Panc1 (cell line): ENCODE data around the gene GPSM1. TPM values are rescaled to one million over a fixed set of nuclear protein-coding genes. Genes with fewer than 3 reads are reported as not detected.

ENCODE experiments used
- ATAC-seq: fragments of 200-7000 bp; cut with Tn5 transposase; 2 replicates; pipeline ENCODE4 v1.9.1; 2020; ENCODE audit warnings: mild to moderate bottlenecking, moderate library complexity
- BruUV-seq: library from RNA; stranded (reverse); fragments of 400-500 nt; replicated peaks from 2 replicates; lab custom pipeline; 2021; lab: Mats Ljungman, UMichigan
- CTCF ChIA-PET: fragments of 300-600 bp; sonication (Branson Sonifier 250); formaldehyde crosslinking; loops from one replicate; lab custom pipeline; 2022; ENCODE audit warnings: antibody characterized with exemption; lab: Charles Lee
- POLR2A ChIA-PET: fragments of 300-600 bp; sonication (Branson Sonifier 250); formaldehyde crosslinking; loops from one replicate; lab custom pipeline; 2022; ENCODE audit warnings: antibody characterized with exemption; lab: Charles Lee
- DNase-seq: peaks from one replicate; pipeline ENCODE4 v3.0.0-alpha.2; 2010; ENCODE audit warnings: low read depth, low spot score
- H3K27ac ChIP-seq: 2 replicates; pipeline ENCODE4 v1.5.1; 2011; ENCODE audit warnings: mild to moderate bottlenecking, low read length, inconsistent platforms
- H3K27me3 ChIP-seq: fragments of 200-500 bp; sonication (Bioruptor generic); 2 replicates; pipeline ENCODE4 v1.6.0; 2014; ENCODE audit warnings: low read length, inconsistent platforms; ENCODE audit not compliant: control insufficient read depth, insufficient read depth
- H3K36me3 ChIP-seq: fragments of 200-500 bp; sonication (Bioruptor generic); 2 replicates; pipeline ENCODE4 v1.5.1; 2014; ENCODE audit warnings: inconsistent platforms, mild to moderate bottlenecking, low read length, moderate library complexity; ENCODE audit not compliant: control insufficient read depth, insufficient read depth
- H3K4me1 ChIP-seq: 2 replicates; pipeline ENCODE4 v1.5.1; 2011; ENCODE audit warnings: inconsistent platforms, mild to moderate bottlenecking, low read length, moderate library complexity; ENCODE audit not compliant: control insufficient read depth, insufficient read depth
- H3K4me3 ChIP-seq, 2 experiments: 2 replicates each; pipeline ENCODE4 v1.5.1; 2011 to 2012; ENCODE audit warnings: low read depth in 2 of 2, low read length in 2 of 2, mild to moderate bottlenecking in 2 of 2, inconsistent platforms in 1 of 2, moderate library complexity in 1 of 2
- H3K9me3 ChIP-seq: fragments of 200-500 bp; sonication (Bioruptor generic); 2 replicates; pipeline ENCODE4 v1.5.1; 2014; ENCODE audit warnings: low read depth, mild to moderate bottlenecking, inconsistent platforms, low read length, moderate library complexity; ENCODE audit not compliant: control insufficient read depth, insufficient read depth
- CTCF ChIP-seq: fragments of 450-650 bp; IDR thresholded peaks from 2 replicates; pipeline ENCODE4 v1.5.1; 2017; ENCODE audit warnings: mild to moderate bottlenecking
- POLR2AphosphoS5 ChIP-seq: IDR thresholded peaks from 2 replicates; pipeline ENCODE4 v1.6.1; 2012; ENCODE audit warnings: mild to moderate bottlenecking, low read depth, low read length, moderate library complexity
- REST ChIP-seq, 2 experiments: IDR thresholded peaks; 2 replicates each; pipeline ENCODE4 v1.6.1; 2011 to 2012; ENCODE audit warnings: low read depth in 2 of 2, control low read depth in 1 of 2, low read length in 1 of 2, mild to moderate bottlenecking in 1 of 2, moderate library complexity in 1 of 2; ENCODE audit not compliant: insufficient read depth in 1 of 2
- SIN3A ChIP-seq: IDR thresholded peaks from 2 replicates; pipeline ENCODE4 v1.6.1; 2012; ENCODE audit warnings: low read depth, mild to moderate bottlenecking, low read length, moderate library complexity, borderline replicate concordance; ENCODE audit not compliant: insufficient read depth
- TCF7L2 ChIP-seq: IDR thresholded peaks from 2 replicates; pipeline ENCODE4 v1.6.1; 2011; ENCODE audit warnings: mild to moderate bottlenecking, low read depth, low read length, inconsistent platforms
- in situ Hi-C: cut with HindIII; loops from 2 replicates; pipeline ENCODE4 v1.10.0; 2016; ENCODE audit warnings: low sequenced_read_pairs, low pct_unique_long_range_greater_than_20kb
- intact Hi-C: fragments of 100-400 bp; cut with micrococcal nuclease; formaldehyde crosslinking; loops from one replicate; pipeline ENCODE4 v1.10.0; 2022; ENCODE audit not compliant: unreplicated experiment
- total RNA-seq: library from RNA; stranded (reverse); gene quantifications from one replicate; pipeline ENCODE4 v1.2.1, GENCODE V29; 2021; ENCODE audit not compliant: unreplicated experiment

Gene GPSM1
- total RNA-seq, 1 experiment from 2014 or later: 14.2 TPM

GRCh38 chr9:136370687-136371532 lies 43.6 kb downstream of the GPSM1 start:
- no TSS peak for BruUV-seq
- ChIA-PET POLR2A (no interaction called here), CTCF (no interaction called here)
- Histone ChIP-seq H3K27me3 (no peaks in the 10 kb centered on the region), H3K27ac (no peak overlapping the region), H3K36me3 (no peaks in the 10 kb centered on the region), H3K9me3 (no peaks in the 10 kb centered on the region), H3K4me3 (no peak overlapping the region), H3K4me1 (no peaks in the 10 kb centered on the region)
- DNase-seq: no peak
- TF ChIP-seq POLR2AphosphoS5 (no peak), SIN3A (no peak), REST (IDR thresholded peaks at IDR 0.05; ENCODE audit: insufficient read depth in 1 of 2, low read depth in 2 of 2, low read length in 1 of 2) (no peak), CTCF (no peak)
- in situ Hi-C loops (no loop called here), intact Hi-C loops (no loop called here)
- no peak for ATAC-seq

- TF ChIP-seq REST (IDR thresholded peaks at IDR 0.05; ENCODE audit: insufficient read depth in 1 of 2, low read depth in 2 of 2, low read length in 1 of 2): no peak
- no peak for TF ChIP-seq POLR2AphosphoS5
- TF ChIP-seq TCF7L2: no peak
- no peak for TF ChIP-seq SIN3A
- no peak for TF ChIP-seq CTCF
- CTCF ChIA-PET: no interaction called here
- POLR2A ChIA-PET: no interaction called here
Observed at GRCh38 chr9:136371533-136371880, 44.2 kb downstream of the GPSM1 start.

More at GRCh38 chr9:136371533-136371880, 44.2 kb downstream of the GPSM1 start:
- Histone ChIP-seq H3K4me1 (no peaks in the 10 kb centered on the region), H3K9me3 (no peaks in the 10 kb centered on the region), H3K27ac (no peak overlapping the region), H3K27me3 (no peaks in the 10 kb centered on the region), H3K36me3 (no peaks in the 10 kb centered on the region), H3K4me3 (no peak overlapping the region)
- in situ Hi-C loops: no loop called here
- no TSS peak for BruUV-seq
- DNase-seq: no peak
- no peak for ATAC-seq
- intact Hi-C loops: no loop called here
